ENCODE results near the gene LPAR1.

Gene LPAR1

DNA sequence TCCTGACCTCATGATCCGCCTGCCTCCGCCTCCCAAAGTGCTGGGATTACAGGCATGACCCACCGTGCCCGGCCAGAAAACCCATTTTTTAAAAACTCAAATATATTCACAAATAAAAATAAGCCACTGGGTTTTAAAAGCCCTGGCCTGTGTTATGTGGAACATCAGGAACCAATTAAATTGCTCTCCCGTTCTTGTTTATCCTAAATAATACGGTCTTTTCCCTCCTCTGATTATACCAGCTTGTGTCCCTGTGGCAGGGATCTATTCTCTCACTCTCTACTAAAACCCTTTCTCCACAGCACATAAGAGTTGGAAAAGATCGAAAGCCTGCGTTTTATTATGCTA is 30.1 kb upstream of the LPAR1 start:
- no peak overlapping the region for H3K27ac ChIP-seq
- TF ChIP-seq, protein P1, sequence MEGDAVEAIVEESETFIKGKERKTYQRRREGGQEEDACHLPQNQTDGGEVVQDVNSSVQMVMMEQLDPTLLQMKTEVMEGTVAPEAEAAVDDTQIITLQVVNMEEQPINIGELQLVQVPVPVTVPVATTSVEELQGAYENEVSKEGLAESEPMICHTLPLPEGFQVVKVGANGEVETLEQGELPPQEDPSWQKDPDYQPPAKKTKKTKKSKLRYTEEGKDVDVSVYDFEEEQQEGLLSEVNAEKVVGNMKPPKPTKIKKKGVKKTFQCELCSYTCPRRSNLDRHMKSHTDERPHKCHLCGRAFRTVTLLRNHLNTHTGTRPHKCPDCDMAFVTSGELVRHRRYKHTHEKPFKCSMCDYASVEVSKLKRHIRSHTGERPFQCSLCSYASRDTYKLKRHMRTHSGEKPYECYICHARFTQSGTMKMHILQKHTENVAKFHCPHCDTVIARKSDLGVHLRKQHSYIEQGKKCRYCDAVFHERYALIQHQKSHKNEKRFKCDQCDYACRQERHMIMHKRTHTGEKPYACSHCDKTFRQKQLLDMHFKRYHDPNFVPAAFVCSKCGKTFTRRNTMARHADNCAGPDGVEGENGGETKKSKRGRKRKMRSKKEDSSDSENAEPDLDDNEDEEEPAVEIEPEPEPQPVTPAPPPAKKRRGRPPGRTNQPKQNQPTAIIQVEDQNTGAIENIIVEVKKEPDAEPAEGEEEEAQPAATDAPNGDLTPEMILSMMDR (conservative IDR thresholded peaks at IDR 0.05), result no peak

- TF ChIP-seq, protein P1 (conservative IDR thresholded peaks at IDR 0.05), result no peak
- no peak overlapping the region for H3K27ac ChIP-seq
Measured at GRCh38 chr9:111066468-111066867, 28.2 kb upstream of the LPAR1 start.

- no peak overlapping the region for H3K27ac ChIP-seq
- TF ChIP-seq, protein P1 (conservative IDR thresholded peaks at IDR 0.05), result no peak
Measured at GRCh38 chr9:111065414-111065813, 27.1 kb upstream of the LPAR1 start.

DNA sequence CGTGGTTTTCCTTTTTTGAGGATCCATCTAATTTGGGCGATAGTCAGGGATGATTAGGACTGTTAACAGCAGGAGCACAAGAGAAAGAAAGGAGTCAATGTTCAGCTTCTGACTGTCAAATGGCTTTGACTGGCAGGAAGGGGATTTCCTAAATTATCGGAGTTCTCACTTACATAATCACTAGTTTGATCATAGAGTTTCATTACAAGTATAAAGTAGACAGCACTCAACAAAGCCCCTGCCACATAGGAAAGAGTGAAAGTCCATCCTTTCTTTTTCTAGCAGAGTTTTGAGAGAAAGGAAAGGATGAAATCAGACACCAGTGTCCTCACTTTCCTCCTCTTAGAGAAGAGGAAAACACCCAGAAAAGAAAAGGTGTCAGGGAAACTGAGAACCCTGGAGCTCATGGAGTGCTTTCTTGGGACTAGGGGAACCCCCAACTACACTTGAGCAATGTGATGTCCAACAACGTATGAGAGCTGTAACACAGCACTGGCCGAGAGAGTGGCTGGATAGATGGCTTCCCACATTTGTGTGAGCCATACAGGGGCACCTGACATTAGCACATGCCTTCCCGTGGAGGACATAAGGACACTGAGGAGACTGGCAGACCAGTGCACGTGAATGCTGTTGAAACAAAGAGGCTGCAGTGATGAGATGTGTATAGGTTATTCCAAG is 26.0 kb upstream of the LPAR1 start:
- H3K27ac ChIP-seq, result no peak overlapping the region
- TF ChIP-seq, protein P1 (conservative IDR thresholded peaks at IDR 0.05), result no peak

GRCh38 chr9:111063332-111063731 is 25.1 kb upstream of the LPAR1 start:
- TF ChIP-seq, protein P1 (conservative IDR thresholded peaks at IDR 0.05), result no peak

GRCh38 chr9:111058166-111058565 is 19.9 kb upstream of the LPAR1 start:
- TF ChIP-seq, protein P1 (conservative IDR thresholded peaks at IDR 0.05), result no peak
- H3K27ac ChIP-seq, result no peak overlapping the region

More at GRCh38 chr9:111063332-111063731, 25.1 kb upstream of the LPAR1 start:
- no peak overlapping the region for H3K27ac ChIP-seq

- TF ChIP-seq, protein P1 (conservative IDR thresholded peaks at IDR 0.05), result no peak
- no peak overlapping the region for H3K27ac ChIP-seq
Measured at GRCh38 chr9:111056538-111056937, 18.3 kb upstream of the LPAR1 start.
